Stimulated activated CD4-positive, alpha-beta T cell treated with anti-CD3 and anti-CD28 coated beads, Interleukin-12 subunit alpha, Interleukin-12 subunit beta, amount 100 ng/mL, for 48 hours (primary cell): ENCODE data around the gene ARG2.
A peak's percentile ranks its signal among the peaks of the same experiment; 100 is the strongest.

Source experiments
- DNase-seq, 3 donors: peaks; one replicate each; pipeline ENCODE4 v3.0.0-alpha.2; 2020; ENCODE audit warnings: low read depth in 2 of 3, low spot score in 1 of 3

The ARG2 gene

GRCh38 chr14:67619446-67620216 is at the start of gene ARG2:
Gene ARG2 (plus strand): TSS chr14:67619920. CDS start chr14:67619978, 58 bp downstream.
- DNase-seq, result peak; percentile 89 to 97 (median 97)

- no peak for DNase-seq
Measured at GRCh38 chr14:67570453-67570852, 49.3 kb upstream of the ARG2 start.

- DNase-seq, result peak; percentile 44 to 68 (median 59)
Measured at GRCh38 chr14:67571275-67571990, 48.3 kb upstream of the ARG2 start.

- DNase-seq, result no peak
Measured at GRCh38 chr14:67571991-67572323, 47.8 kb upstream of the ARG2 start.

- no peak for DNase-seq
Measured at GRCh38 chr14:67572608-67573007, 47.1 kb upstream of the ARG2 start.

GRCh38 chr14:67573228-67574010 is 46.3 kb upstream of the ARG2 start:
- no peak for DNase-seq

- no peak for DNase-seq
Measured at GRCh38 chr14:67574156-67574555, 45.6 kb upstream of the ARG2 start.

GRCh38 chr14:67574806-67575205 is 44.9 kb upstream of the ARG2 start:
- no peak for DNase-seq

- DNase-seq, result no peak
Measured at GRCh38 chr14:67575684-67576083, 44.0 kb upstream of the ARG2 start.

- no peak for DNase-seq
Measured at GRCh38 chr14:67576216-67576955, 43.3 kb upstream of the ARG2 start.

GRCh38 chr14:67577181-67577808 is 42.4 kb upstream of the ARG2 start:
- DNase-seq, result no peak

- no peak for DNase-seq
Measured at GRCh38 chr14:67577909-67578749, 41.6 kb upstream of the ARG2 start.

GRCh38 chr14:67579040-67579439 is 40.7 kb upstream of the ARG2 start:
- DNase-seq, result no peak

- no peak for DNase-seq
Measured at GRCh38 chr14:67579636-67580035, 40.1 kb upstream of the ARG2 start.

- no peak for DNase-seq
Measured at GRCh38 chr14:67580336-67581171, 39.2 kb upstream of the ARG2 start.

GRCh38 chr14:67581643-67582042 is 38.1 kb upstream of the ARG2 start:
- no peak for DNase-seq

- no peak for DNase-seq
Measured at GRCh38 chr14:67582061-67582460, 37.7 kb upstream of the ARG2 start.

GRCh38 chr14:67583711-67584644 is 35.7 kb upstream of the ARG2 start:
- DNase-seq, result peak in 1 of 3 donors; percentile 26
